Measurements from ENCODE around the gene SNCG. TPM values are rescaled to one million over a fixed set of nuclear protein-coding genes. Genes with fewer than 3 reads are reported as not detected.
"Not testable (repeated sequence)": the region's sequence is repeated elsewhere in the genome, so short reads cannot be mapped to it uniquely, and the experiment has no call there.

Gene SNCG
- total RNA-seq, 1 donor from 2014 or later, result 25.5 TPM

GRCh38 chr10:86950349-86950748, 8.1 kb upstream of the SNCG start:
- Histone ChIP-seq H3K27me3 (ENCODE audit: control insufficient read depth, insufficient read depth, low read length) (peaks cover 2% of the 10 kb centered on the region), H3K4me3 (ENCODE audit: low read depth, low read length) (no peak overlapping the region), H3K36me3 (ENCODE audit: control insufficient read depth, insufficient read depth, low read length) (no peaks in the 10 kb centered on the region)
- TF ChIP-seq, protein P1, sequence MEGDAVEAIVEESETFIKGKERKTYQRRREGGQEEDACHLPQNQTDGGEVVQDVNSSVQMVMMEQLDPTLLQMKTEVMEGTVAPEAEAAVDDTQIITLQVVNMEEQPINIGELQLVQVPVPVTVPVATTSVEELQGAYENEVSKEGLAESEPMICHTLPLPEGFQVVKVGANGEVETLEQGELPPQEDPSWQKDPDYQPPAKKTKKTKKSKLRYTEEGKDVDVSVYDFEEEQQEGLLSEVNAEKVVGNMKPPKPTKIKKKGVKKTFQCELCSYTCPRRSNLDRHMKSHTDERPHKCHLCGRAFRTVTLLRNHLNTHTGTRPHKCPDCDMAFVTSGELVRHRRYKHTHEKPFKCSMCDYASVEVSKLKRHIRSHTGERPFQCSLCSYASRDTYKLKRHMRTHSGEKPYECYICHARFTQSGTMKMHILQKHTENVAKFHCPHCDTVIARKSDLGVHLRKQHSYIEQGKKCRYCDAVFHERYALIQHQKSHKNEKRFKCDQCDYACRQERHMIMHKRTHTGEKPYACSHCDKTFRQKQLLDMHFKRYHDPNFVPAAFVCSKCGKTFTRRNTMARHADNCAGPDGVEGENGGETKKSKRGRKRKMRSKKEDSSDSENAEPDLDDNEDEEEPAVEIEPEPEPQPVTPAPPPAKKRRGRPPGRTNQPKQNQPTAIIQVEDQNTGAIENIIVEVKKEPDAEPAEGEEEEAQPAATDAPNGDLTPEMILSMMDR (IDR thresholded peaks at IDR 0.05; ENCODE audit: insufficient read depth, low read length, severe bottlenecking), result no peak
- FAIRE-seq, result no peak
- no peak for DNase-seq (ENCODE audit: low read depth)

GRCh38 chr10:86951184-86951761, 7.1 kb upstream of the SNCG start:
- no peak for FAIRE-seq
- peaks cover 2% of the 10 kb centered on the region for H3K27me3 ChIP-seq (ENCODE audit: control insufficient read depth, insufficient read depth, low read length)

DNA sequence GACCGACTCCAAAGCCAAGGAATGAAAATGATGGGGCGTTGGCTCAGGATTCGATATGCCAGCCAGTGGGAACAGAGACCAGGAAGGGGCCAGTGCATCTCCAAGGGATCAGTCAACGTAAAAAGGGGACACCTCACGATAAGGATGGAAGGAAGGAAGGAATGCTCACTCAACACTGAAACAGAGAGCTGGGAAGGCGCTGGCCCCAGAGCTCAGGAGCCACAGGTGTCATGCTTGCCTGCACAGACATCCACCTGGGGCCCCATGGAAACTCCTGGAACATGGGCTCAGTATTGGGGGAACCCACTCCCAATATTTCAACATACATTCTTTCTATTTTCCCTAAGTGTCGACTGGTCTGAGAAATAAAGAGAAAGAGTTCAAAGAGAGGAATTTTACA, 6.3 kb upstream of the SNCG start:
- TF ChIP-seq, protein P1 (IDR thresholded peaks at IDR 0.05; ENCODE audit: insufficient read depth, low read length, severe bottlenecking), result no peak
- FAIRE-seq, result no peak
- DNase-seq (ENCODE audit: low read depth), result no peak
- Histone ChIP-seq H3K27me3 (ENCODE audit: control insufficient read depth, insufficient read depth, low read length) (no peaks in the 10 kb centered on the region), H3K4me3 (ENCODE audit: low read depth, low read length) (no peak overlapping the region), H3K36me3 (ENCODE audit: control insufficient read depth, insufficient read depth, low read length) (no peaks in the 10 kb centered on the region)

More at GRCh38 chr10:86951184-86951761, 7.1 kb upstream of the SNCG start:
- no peaks in the 10 kb centered on the region for H3K36me3 ChIP-seq (ENCODE audit: control insufficient read depth, insufficient read depth, low read length)
- TF ChIP-seq, protein P1 (IDR thresholded peaks at IDR 0.05; ENCODE audit: insufficient read depth, low read length, severe bottlenecking), result no peak
- no peak overlapping the region for H3K4me3 ChIP-seq (ENCODE audit: low read depth, low read length)
- no peak for DNase-seq (ENCODE audit: low read depth)

DNA sequence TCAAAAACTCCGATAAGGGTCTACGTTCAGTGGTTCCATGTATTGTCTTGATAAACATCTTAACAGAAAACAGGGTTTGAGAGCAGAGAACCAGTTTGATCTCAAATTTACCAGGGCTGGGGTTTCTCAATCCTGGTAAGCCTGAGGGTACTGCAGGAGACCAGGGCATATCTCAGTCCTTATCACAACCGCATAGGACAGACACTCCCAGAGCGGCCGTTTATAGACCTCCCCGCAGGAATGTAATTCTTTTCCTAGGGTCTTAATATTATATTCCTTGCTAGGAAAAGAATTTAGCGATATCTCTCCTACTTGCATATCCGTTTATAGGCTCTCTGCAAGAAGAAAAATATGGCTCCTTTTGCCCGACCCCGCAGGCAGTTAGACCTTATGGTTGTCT, 5.7 kb upstream of the SNCG start:
- not testable (repeated sequence) for DNase-seq (ENCODE audit: low read depth); H3K27me3 ChIP-seq (ENCODE audit: control insufficient read depth, insufficient read depth, low read length); FAIRE-seq; H3K36me3 ChIP-seq (ENCODE audit: control insufficient read depth, insufficient read depth, low read length); H3K4me3 ChIP-seq (ENCODE audit: low read depth, low read length)

GRCh38 chr10:86953747-86954680, 4.4 kb upstream of the SNCG start:
- Histone ChIP-seq H3K27me3 (ENCODE audit: control insufficient read depth, insufficient read depth, low read length) (no peaks in the 10 kb centered on the region), H3K4me3 (ENCODE audit: low read depth, low read length) (no peak overlapping the region), H3K36me3 (ENCODE audit: control insufficient read depth, insufficient read depth, low read length) (no peaks in the 10 kb centered on the region)
- TF ChIP-seq, protein P1 (IDR thresholded peaks at IDR 0.05; ENCODE audit: insufficient read depth, low read length, severe bottlenecking), result no peak
- FAIRE-seq (no peak), DNase-seq (ENCODE audit: low read depth) (no peak)

- TF ChIP-seq, protein P1 (IDR thresholded peaks at IDR 0.05; ENCODE audit: insufficient read depth, low read length, severe bottlenecking), result no peak
- DNase-seq (ENCODE audit: low read depth) (no peak), FAIRE-seq (no peak)
- Histone ChIP-seq H3K4me3 (ENCODE audit: low read depth, low read length) (no peak overlapping the region), H3K36me3 (ENCODE audit: control insufficient read depth, insufficient read depth, low read length) (no peaks in the 10 kb centered on the region), H3K27me3 (ENCODE audit: control insufficient read depth, insufficient read depth, low read length) (no peaks in the 10 kb centered on the region)
These were observed 3.5 kb upstream of the SNCG start for GRCh38 chr10:86954681-86955500.

All from bronchial epithelial cell (primary cell).